ENCODE results near the gene NDUFA13. TPM values are rescaled to one million over a fixed set of nuclear protein-coding genes. Genes with fewer than 3 reads are reported as not detected.

Gene NDUFA13
- total RNA-seq, 1 experiment from 2014 or later, result 489 TPM

GRCh38 chr19:19550485-19550929, 34.5 kb downstream of the NDUFA13 start:
- H4K5ac ChIP-seq (ENCODE audit: insufficient read length, low read depth, low read length), result no peak overlapping the region
- H3K9me3 Mint-ChIP-seq, result no peaks in the 10 kb centered on the region; a peak in 1 of 5 replicates

More at GRCh38 chr19:19550485-19550929, 34.5 kb downstream of the NDUFA13 start:
- no peak for DNase-seq
- Histone ChIP-seq H4K91ac (ENCODE audit: insufficient read length, low read depth, low read length) (no peak overlapping the region), H2BK15ac (ENCODE audit: low read depth, low read length) (no peak overlapping the region), H2AFZ (ENCODE audit: low read length) (no peak overlapping the region), H3K9ac (ENCODE audit: extremely low read depth, insufficient read length, low read length) (no peak overlapping the region), H2BK12ac (ENCODE audit: insufficient read length, low read depth, low read length) (no peak overlapping the region), H4K8ac (replicated peaks; ENCODE audit: insufficient read length, low read depth, low read length) (no peak overlapping the region), H3K18ac (ENCODE audit: insufficient read length, low read depth, low read length) (no peak overlapping the region), H2BK120ac (ENCODE audit: low read depth, low read length, poor library complexity, severe bottlenecking) (no peak overlapping the region), H2BK20ac (ENCODE audit: low read depth, low read length, poor library complexity, severe bottlenecking) (no peak overlapping the region), H3K79me1 (ENCODE audit: insufficient read depth, low read depth, low read length, poor library complexity, severe bottlenecking) (no peaks in the 10 kb centered on the region), H3K79me2 (ENCODE audit: insufficient read depth, low read length) (no peaks in the 10 kb centered on the region), H3K4me2 (ENCODE audit: insufficient read depth, insufficient read length, low read length) (no peak overlapping the region), H3K9me3 (ENCODE audit: control insufficient read depth, low read depth, low read length) (no peaks in the 10 kb centered on the region), H3K23ac (ENCODE audit: insufficient read length, low read depth, low read length) (no peak overlapping the region), H3K23me2 (ENCODE audit: insufficient read length, low read depth, low read length, poor library complexity, severe bottlenecking) (no peaks in the 10 kb centered on the region), H3K4ac (ENCODE audit: low read depth, low read length) (no peak overlapping the region), H3K27ac (ENCODE audit: insufficient read length, low read depth, low read length) (no peak overlapping the region), H3K27me3 (ENCODE audit: insufficient read depth, low read length) (no peaks in the 10 kb centered on the region), H3K4me1 (ENCODE audit: insufficient read depth, low read length) (no peaks in the 10 kb centered on the region), H3T11ph (ENCODE audit: low read length) (no peak overlapping the region), H2BK5ac (ENCODE audit: insufficient read length, low read length) (no peak overlapping the region), H2AK5ac (ENCODE audit: insufficient read length, low read length) (no peak overlapping the region), H4K20me1 (ENCODE audit: control insufficient read depth, insufficient read depth, insufficient read length) (no peaks in the 10 kb centered on the region), H3K14ac (ENCODE audit: insufficient read depth, low read length) (no peak overlapping the region; the same call in 1 of the 2 replicates), H3K56ac (ENCODE audit: insufficient read length, low read depth, low read length) (no peak overlapping the region)
- H3K4me1 Mint-ChIP-seq, result peaks cover 0 to 8% of the 10 kb centered on the region in 2 experiments; a peak in 2 of 4 replicates
- WGBS (ENCODE audit: extremely low coverage, insufficient read length, low lambda C conversion rate), result no CpG with 5 or more reads among the region's 8 CpGs
- H3K27ac Mint-ChIP-seq, result no peak overlapping the region
- no peaks in the 10 kb centered on the region; a peak in 1 of 7 replicates for H3K36me3 Mint-ChIP-seq (ENCODE audit: insufficient read depth in 1 of 3, low read depth in 3 of 3)
- peaks cover 7% of the 10 kb centered on the region for H3K27me3 Mint-ChIP-seq (ENCODE audit: low read depth)
- no peak for TF ChIP-seq CTCF (conservative IDR thresholded peaks at IDR 0.05)
- no peak overlapping the region for H3K4me3 Mint-ChIP-seq

Measured in H9 (cell line).